Activated gamma-delta T cell (primary cell): ENCODE measurements around the gene WHAMM.
A peak's percentile ranks its signal among the peaks of the same experiment; 100 is the strongest.
"Not testable (repeated sequence)": the region's sequence is repeated elsewhere in the genome, so short reads cannot be mapped to it uniquely, and the experiment has no call there.

Source experiments
- DNase-seq: peaks from one replicate; lab custom pipeline; 2025; lab: John Stamatoyannopoulos, UW

The WHAMM gene

GRCh38 chr15:82803793-82804574, 5.4 kb upstream of the WHAMM start:
- DNase-seq = no peak

DNA sequence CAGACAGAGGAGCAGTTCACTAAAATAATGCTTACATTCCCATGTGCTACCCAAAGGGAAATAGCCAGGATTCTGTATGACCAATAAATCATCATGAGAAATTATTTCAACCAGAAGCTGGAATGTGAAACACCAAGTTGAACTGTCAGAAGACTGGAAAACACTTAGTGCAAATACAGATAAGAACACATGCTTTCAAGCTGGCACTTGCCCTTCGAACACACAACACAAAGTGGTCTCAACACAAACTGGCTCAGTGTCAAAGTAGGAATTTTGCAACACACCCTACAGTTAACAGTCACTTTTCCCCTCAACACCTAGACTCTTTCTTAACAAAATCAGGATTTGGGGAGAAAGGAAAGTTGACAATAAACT, 4.9 kb upstream of the WHAMM start:
- DNase-seq = no peak

DNA sequence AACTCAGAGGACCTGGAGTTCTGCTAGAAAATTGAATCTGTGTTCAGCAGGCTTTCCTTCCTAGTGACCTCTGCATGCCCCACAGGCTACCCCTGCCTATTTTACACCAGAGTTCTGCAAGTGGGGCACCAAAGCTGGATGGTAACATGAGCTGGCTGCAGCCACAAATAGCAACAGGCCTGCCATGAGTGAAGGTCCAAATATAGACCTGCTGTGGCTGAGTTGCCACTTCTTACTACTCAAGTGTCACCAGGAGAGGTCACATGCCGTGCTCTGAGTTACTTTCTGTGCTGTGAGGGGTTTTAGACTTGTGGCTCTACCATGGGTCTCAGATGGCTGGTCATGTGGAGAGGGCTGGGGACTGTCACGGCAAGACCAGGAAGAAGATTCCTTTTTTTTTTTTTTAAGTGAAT, 3.4 kb upstream of the WHAMM start, which contains the start of gene FSD2:
Gene FSD2, minus strand, starts transcription at position 76 of the 413 bp plus-strand sequence. CDS start 18,679 bp downstream, outside the sequence.
- DNase-seq = no peak

DNA sequence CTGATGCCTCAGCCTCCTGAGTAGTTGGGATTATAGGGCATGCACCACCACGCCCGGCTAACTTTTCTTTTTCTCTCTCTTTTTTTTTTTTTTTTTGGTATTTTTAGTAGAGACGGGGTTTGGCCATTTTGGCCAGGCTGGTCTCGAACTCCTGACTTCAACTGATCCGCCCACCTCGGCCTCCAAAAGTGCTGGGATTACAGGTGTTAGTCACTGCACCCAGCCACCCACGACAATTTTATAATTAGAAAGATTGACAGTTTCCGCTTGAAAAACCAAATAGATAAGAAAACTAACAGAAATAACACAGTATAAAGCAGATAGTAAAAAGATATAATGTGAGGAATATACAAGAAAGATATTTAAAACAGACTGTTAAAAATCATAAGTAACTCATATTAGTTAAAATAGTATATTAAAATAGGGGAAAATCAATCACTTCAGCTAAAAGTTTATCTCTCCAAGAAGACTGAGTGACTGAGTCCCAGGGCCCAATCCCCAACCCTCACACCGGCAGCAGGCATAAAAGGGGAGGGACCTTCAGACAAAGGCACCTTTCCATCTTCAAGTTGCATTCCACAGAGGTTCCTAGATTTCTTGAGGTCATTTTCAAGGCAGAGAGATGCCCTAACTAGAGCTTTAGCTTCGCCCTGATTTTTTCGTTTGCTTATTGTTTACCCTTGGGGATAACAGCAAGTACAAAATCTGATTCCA, 1.4 kb upstream of the WHAMM start:
- DNase-seq = no peak

DNA sequence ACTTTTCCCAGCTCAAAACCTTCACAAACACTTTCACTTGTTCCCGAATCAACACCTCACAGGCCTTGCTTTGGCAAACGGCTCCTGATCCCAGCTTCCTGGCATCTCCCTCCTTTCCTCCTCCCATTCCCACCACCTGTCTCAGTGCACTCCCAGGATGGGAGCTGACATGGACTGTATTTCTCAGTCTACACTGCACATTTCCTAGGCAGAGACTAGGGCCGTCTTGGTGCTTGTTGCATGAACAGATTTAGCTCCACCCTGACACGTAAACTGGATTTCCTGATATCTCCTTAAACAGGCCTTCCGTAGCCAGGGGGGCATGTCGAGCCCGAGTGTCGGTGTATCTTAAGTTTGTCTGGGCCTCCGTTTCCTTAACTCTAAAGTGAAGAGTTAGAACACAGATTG, 790 bp upstream of the WHAMM start:
- DNase-seq = no peak

DNA sequence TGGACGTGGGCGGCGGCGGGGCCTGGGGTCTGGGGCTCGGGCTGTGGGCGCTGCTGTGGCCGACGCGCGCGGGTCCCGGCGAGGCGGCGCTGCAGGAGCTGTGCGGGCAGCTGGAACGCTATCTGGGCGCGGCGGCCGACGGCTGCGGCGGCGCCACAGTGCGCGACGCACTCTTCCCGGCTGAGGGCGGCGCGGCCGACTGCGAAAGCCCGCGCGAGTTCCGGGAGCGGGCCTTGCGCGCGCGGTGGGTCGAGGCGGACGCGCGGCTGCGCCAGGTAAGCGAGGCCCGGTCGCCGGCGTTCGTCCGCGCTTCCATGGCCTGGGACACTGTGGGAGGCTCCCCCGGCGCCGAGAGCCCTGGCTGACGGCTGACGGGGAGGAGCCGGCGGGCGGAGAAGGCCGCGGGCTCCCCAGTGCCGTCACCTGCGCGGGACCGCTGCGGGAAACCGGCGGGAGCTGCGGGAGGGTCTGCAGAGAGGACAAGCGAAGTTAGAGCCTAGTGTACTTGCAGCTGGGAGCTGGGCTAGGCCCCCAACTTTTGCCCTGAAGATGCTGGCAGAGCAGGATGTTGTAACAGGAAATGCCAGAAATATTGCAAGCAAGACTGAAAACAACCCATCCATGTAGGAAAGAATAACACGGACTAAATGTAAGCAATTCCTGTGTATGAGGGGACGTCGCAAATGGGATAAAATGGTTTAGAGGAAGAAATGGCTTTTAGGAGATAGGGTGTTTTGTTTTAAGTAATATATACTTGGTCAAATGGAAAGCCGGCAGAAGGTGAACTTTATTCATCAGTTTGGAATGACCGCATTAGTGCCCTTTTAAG, 847 bp downstream of the WHAMM start:
- peak; percentile 31 for DNase-seq

DNA sequence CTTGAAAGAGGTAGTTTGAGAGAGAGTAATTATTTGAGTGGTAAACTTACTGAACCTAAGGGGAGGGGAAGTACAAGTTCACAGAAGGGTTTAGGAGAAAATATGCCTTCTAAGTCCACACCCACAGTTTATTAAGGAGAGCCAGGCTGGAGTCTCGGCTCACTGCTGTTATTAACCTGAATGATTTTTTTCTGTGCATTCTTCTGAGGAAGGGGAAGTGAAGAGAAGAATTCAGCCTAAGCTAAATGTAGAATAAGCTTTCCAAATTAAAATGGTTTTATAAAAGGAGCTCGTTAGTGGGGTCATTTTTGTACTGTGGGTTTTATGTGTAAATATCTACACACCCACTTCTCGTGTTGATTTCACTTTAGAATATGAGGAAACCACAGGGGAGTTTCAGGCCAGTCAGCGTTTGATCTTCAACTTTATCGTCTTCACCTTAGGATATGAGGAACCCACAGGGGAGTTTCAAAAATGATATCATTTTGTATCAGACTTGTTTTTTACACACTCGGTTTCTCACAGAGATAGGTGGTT, 1.5 kb downstream of the WHAMM start:
- no peak for DNase-seq

- no peak for DNase-seq
Measured at GRCh38 chr15:82812994-82813393, 3.6 kb downstream of the WHAMM start.

DNA sequence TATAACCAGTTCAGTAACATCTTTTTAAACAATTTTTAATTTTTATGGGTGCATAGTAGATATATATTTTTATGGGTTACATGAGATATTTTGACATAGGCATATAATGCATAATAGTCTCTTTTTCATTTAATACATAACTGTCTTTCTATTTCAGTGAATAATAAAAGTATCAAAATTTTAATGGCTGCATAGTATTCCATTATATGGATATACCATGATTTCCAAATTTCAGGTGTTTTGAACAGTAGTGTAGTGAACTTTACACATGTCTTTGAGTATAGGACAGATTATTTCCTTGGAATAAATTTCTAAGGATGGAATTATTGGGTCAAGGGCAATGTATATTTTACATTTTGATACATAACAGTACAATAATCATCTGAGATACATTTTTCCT, 10.7 kb downstream of the WHAMM start:
- no peak for DNase-seq

DNA sequence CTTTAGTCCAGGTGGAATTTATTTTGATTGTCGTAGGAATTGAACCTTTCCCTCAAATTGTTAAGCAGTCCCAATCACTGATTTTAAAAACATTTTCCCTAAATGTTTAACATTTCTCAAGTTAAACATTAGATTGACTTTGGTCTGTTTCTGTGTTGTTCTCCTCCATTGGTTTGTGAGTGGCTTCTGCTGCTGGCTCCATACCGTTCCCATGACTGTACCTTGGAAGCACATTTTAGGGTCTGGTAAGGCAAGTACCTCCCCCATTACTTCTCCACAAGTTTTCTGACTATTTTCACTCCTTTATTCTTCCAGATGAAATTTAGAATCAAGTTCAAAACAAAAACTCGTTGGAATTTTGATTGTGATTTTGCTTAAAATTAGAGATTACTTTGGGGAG, 12.0 kb downstream of the WHAMM start:
- DNase-seq = not testable (repeated sequence)

- not testable (repeated sequence) for DNase-seq
Measured at GRCh38 chr15:82821851-82822250, 12.4 kb downstream of the WHAMM start.

DNA sequence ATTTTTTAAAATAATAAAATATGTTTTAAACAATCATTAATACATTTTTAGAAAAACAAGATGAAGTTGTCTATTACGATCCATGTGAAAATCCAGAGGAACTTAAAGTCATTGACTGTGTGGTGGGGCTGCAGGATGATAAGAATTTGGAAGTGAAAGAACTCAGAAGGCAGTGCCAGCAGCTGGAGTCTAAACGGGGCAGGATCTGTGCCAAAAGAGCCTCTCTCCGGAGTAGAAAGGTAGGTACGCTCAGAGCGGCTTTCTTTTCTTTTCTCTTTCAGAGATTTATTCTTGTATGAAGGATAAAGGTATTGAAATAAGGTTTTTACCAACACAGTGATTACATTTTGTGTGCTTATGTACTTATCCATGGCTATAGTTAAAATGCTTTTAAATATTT, 13.6 kb downstream of the WHAMM start:
- DNase-seq = no peak

GRCh38 chr15:82828075-82828474, 18.6 kb downstream of the WHAMM start:
- no peak for DNase-seq

DNA sequence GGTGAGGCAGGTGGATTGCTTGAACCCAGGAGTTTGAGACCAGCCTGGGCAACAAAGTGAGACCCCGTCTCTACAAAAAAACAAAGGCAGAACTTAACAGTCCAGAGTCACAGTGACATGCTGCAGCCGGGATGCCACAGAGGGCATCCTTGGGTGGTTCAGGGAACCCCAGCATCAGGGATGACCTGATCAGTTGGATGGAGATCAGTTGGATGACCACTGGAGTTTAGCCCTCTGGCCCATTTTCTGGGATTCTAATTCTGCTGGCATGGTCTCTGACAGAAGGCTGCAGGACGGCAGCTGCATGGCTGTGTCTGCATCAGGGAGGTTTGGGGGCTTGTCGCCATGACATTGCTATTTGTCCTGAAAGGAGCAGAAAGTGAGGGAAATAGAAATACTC, 19.8 kb downstream of the WHAMM start:
- DNase-seq = no peak

DNA sequence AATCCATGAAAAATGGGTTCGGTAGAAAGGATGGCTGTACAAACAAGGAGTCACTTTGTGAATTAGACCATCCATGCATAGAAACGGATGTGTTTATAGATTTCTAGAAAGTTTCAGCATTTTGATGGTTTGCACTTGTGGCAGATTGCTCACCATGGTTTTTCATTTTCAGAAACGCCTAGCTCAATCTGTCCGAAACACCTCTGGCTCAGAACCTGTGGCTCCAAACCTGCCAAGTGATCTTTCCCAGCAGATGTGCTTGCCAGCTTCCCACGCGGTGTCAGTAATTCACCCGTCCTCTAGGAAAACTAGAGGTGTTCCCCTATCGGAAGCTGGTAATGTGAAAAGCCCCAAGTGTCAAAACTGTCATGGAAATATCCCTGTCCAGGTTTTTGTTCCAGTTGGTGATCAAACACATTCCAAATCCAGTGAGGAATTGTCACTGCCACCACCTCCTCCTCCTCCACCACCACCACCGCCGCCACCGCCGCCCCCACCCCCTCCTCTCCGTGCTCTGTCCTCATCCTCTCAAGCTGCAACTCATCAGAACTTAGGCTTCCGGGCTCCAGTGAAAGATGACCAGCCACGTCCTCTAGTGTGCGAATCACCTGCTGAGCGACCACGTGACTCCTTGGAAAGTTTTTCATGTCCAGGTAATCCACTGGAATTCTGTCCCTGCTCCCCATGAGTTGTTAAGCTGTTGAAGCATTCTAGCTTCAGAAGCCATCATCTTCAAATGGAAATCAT, 21.2 kb downstream of the WHAMM start:
- no peak for DNase-seq

DNA sequence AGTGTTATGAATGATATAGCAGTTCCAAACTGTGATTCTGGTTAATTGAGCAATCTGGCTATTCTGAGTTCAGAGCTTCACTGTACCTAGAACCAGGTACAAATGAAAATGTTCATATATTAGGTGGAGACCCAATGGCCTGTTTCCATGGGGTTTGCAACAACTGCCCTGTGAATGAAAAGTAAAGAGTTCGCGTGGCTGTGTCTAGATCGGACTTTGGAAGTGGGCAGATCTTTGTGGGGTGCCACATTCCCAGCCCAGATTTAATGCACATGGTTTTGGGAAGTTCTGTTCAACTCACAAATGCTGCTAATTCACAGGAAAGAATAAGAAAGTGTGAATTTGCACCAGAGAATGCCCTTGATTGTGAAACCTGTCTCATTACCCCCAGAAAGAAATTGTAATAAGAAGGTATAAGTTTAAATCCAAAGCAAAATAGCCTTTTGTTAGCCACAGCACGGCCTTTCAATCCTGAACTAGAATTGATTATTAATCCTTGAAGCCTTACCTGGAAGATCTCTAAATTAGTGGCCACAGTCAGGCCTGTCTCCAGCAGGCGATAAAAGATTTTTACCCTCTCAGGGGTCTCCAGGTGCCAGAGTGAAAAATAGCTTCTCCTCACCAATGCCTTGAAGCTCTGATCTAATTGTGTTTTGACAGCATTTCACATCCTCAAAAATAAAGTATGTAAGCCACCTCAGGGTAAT, 22.6 kb downstream of the WHAMM start:
- no peak for DNase-seq

DNA sequence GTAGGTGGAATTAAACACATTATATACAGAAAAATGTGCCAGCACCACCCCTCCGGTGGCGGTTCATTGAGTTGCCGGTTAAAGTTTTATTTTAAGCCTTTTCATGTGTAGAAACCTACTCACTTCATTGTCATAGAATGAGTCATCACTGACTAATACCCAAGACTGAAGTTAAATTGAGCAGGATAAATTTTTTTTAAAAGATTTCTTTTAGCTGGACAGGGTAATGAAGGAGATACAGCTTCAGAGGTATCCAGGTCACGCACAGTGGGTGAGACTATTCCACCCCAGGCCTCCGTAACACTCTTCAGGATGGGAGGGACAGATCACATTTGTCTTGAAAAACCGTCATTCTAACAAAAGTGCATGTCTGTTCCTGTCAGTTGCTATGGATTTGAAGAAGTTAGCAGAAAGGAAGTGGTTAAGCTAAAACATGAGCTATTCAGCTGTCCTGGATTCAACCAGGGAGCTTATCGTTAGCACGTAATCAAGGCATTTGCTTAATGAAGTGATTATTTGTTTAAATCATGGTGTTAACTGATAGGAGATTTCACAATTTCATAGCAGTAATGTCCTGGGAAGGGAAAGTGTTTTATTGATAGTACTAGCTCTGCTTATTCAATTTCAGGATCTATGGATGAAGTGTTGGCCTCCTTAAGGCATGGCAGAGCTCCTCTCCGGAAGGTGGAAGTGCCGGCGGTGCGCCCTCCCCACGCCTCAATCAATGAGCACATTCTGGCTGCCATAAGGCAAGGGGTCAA, 23.4 kb downstream of the WHAMM start:
- DNase-seq = no peak

GRCh38 chr15:82833362-82833682, 23.9 kb downstream of the WHAMM start:
- no peak for DNase-seq

- DNase-seq = no peak
Measured at GRCh38 chr15:82835391-82835917, 26.0 kb downstream of the WHAMM start.
